K562 (cell line): ENCODE results near the gene CHMP2A. TPM values are rescaled to one million over a fixed set of nuclear protein-coding genes. Genes with fewer than 3 reads are reported as not detected.

ENCODE experiments used
- BRF1 ChIP-seq: IDR thresholded peaks from 3 replicates; pipeline ENCODE4 v1.6.1; 2011; ENCODE audit warnings: borderline replicate concordance, mild to moderate bottlenecking; ENCODE audit not compliant: insufficient read length; ENCODE audit errors: extremely low read depth
- ELF2 ChIP-seq: fragments of 250-450 bp; sonication (Bioruptor Pico); IDR thresholded peaks from 2 replicates; pipeline ENCODE4 v1.5.0; 2021; ENCODE audit warnings: mild to moderate bottlenecking
- HDAC6 ChIP-seq: IDR thresholded peaks from 2 replicates; pipeline ENCODE4 v1.6.1; 2012; ENCODE audit warnings: low read depth, mild to moderate bottlenecking, control low read depth, inconsistent platforms, low read length, moderate library complexity
- HMGN3 ChIP-seq: IDR thresholded peaks from 2 replicates; pipeline ENCODE4 v1.6.1; 2011; ENCODE audit warnings: borderline replicate concordance, low read depth, mild to moderate bottlenecking, mixed read lengths, low read length; ENCODE audit not compliant: insufficient read length; ENCODE audit errors: extremely low read depth
- LCOR ChIP-seq: sonication (generic); formaldehyde crosslinking; IDR thresholded peaks from 2 replicates; pipeline ENCODE4 v1.8.0; 2022; ENCODE audit warnings: mild to moderate bottlenecking, missing genetic modification reagents
- NCOR1 ChIP-seq: fragments of 450-650 bp; IDR thresholded peaks from 2 replicates; pipeline ENCODE4 v1.6.1; 2016; ENCODE audit warnings: mild to moderate bottlenecking, moderate library complexity
- NR2F6 ChIP-seq: fragments of 450-650 bp; formaldehyde crosslinking; IDR thresholded peaks from 2 replicates; pipeline ENCODE4 v1.4.0; 2020; ENCODE audit warnings: mild to moderate bottlenecking
- POLR2AphosphoS5 ChIP-seq: IDR thresholded peaks from 2 replicates; pipeline ENCODE4 v1.6.1; 2011; ENCODE audit warnings: mild to moderate bottlenecking, low read depth, low read length, moderate library complexity; ENCODE audit not compliant: control insufficient read depth, insufficient read depth
- POLR2B ChIP-seq: fragments of 450-650 bp; IDR thresholded peaks from 2 replicates; pipeline ENCODE4 v1.6.1; 2018; ENCODE audit warnings: low read depth; ENCODE audit not compliant: partially characterized antibody
- PYGO2 ChIP-seq: fragments of 450-650 bp; IDR thresholded peaks from 2 replicates; pipeline ENCODE4 v1.6.1; 2016; ENCODE audit warnings: mild to moderate bottlenecking, missing genetic modification characterization, moderate library complexity, missing compliant biosample characterization
- SMARCA5 ChIP-seq: fragments of 450-650 bp; IDR thresholded peaks from 2 replicates; pipeline ENCODE4 v1.6.1; 2016
- SP1 ChIP-seq: sonication (generic); formaldehyde crosslinking; IDR thresholded peaks from 2 replicates; pipeline ENCODE4 v1.8.1; 2022; ENCODE audit warnings: mild to moderate bottlenecking, missing genetic modification reagents
- TAF9B ChIP-seq: fragments of 450-650 bp; IDR thresholded peaks from 2 replicates; pipeline ENCODE4 v1.6.1; 2018; ENCODE audit warnings: mild to moderate bottlenecking; ENCODE audit not compliant: partially characterized antibody
- ZBTB7A ChIP-seq: IDR thresholded peaks from 2 replicates; pipeline ENCODE4 v1.6.1; 2011; ENCODE audit warnings: low read depth, mild to moderate bottlenecking, low read length, moderate library complexity, borderline replicate concordance; ENCODE audit not compliant: control insufficient read depth
- ZFP30 ChIP-seq: fragments of 250-450 bp; sonication (Bioruptor Pico); IDR thresholded peaks from 2 replicates; pipeline ENCODE4 v1.8.0; 2022; ENCODE audit warnings: moderate library complexity, mild to moderate bottlenecking, inconsistent platforms, borderline replicate concordance
- ZNF212 ChIP-seq: fragments of 450-650 bp; formaldehyde crosslinking; IDR thresholded peaks from 2 replicates; pipeline ENCODE4 v1.4.0; 2020; ENCODE audit warnings: mild to moderate bottlenecking
- polyA plus RNA-seq, 8 experiments: library from polyadenylated mRNA; depleted of rRNA in 4 of 8; stranded (reverse) in 5 of 8; unstranded in 3 of 8; fragments of >200 nt; fragmentation: Nextera tagmentation in 2 of 8; fragmentation: Illumina TruSeq in 1 of 8; extraction: Ambion mirVana in 2 of 8; extraction: Trizol in 1 of 8; gene quantifications; 2 replicates each; pipeline versions ENCODE4 v1.2.1 to v1.2.3, GENCODE V29; 2011 to 2014; ENCODE audit warnings: inconsistent platforms in 1 of 8, missing spikeins in 1 of 8
- total RNA-seq, 7 experiments: library from RNA; depleted of rRNA in 6 of 7; stranded (reverse); fragments of >200 nt in 6 of 7; fragmentation: Illumina TruSeq in 2 of 7; extraction: Trizol in 2 of 7; gene quantifications; 2 replicates each; pipeline versions ENCODE4 v1.2.1 to v1.2.3, GENCODE V29; 2011 to 2021; ENCODE audit warnings: low replicate concordance in 1 of 7
- TF ChIP-seq, protein P1 (sequence below): fragments of 250-450 bp; sonication (Bioruptor Pico); IDR thresholded peaks from 2 replicates; pipeline ENCODE4 v1.5.0; 2021
- TF ChIP-seq, protein P2 (sequence below): fragments of 450-650 bp; IDR thresholded peaks from 2 replicates; pipeline ENCODE4 v1.6.1; 2016; ENCODE audit warnings: missing biosample characterization, missing genetic modification characterization
- TF ChIP-seq, protein P3 (sequence below): sonication (generic); formaldehyde crosslinking; IDR thresholded peaks from 2 replicates; pipeline ENCODE4 v1.8.0; 2023; ENCODE audit warnings: mild to moderate bottlenecking, missing genetic modification reagents
- TF ChIP-seq, protein P4 (sequence below): fragments of 450-650 bp; IDR thresholded peaks from 2 replicates; pipeline ENCODE4 v1.6.1; 2017; ENCODE audit warnings: antibody characterized with exemption

CHMP2A gene
- total and polyA plus RNA-seq, 9 of the 15 experiments (the other 6 are each of a cell fraction or from before 2014, with no cell fraction given) = 57.6 to 159 (median 87.2) TPM

DNA sequence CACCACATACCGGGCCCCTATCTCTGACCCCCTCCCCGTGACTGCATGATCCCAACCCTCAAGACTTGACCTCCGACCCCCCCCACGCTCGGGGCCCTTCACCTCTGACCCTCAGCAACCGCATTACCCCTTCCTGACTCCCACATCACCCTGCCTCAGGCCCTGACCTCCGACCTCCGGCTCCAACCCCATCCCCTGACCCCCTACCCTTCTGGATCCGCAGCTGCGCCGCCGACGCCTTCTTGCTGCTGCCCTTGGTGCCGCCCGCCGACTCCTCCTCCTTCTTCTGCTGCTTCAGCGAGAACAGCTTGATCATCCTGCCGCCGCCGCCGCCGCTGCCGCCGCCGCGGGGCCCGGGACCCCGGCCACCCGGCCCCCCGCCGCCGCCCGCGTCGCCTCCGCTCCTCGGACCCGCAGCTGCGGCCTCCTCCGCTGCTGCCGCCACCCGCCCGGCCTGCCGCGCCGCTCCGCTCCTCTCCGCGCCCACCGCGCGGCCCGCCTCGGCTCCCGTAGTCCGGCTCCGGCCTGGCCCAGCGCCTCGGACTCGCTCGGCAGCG lies 3.2 kb upstream of the CHMP2A start, which contains the start of gene UBE2M (continued):
- no peak for TF ChIP-seq TAF9B
- peak; percentile 12 for TF ChIP-seq HMGN3
- no peak for TF ChIP-seq BRF1
- TF ChIP-seq ELF2 = no peak
- 0 out of 2 replicates have a peak, but pooled peaks have one; percentile 40 for TF ChIP-seq SMARCA5
- TF ChIP-seq ZNF212 (CRISPR knock-in tag) = no peak
- TF ChIP-seq SP1 (CRISPR knock-in tag) = no peak
- TF ChIP-seq POLR2AphosphoS5 = no peak
- TF ChIP-seq HDAC6 = no peak
- TF ChIP-seq, protein P1, sequence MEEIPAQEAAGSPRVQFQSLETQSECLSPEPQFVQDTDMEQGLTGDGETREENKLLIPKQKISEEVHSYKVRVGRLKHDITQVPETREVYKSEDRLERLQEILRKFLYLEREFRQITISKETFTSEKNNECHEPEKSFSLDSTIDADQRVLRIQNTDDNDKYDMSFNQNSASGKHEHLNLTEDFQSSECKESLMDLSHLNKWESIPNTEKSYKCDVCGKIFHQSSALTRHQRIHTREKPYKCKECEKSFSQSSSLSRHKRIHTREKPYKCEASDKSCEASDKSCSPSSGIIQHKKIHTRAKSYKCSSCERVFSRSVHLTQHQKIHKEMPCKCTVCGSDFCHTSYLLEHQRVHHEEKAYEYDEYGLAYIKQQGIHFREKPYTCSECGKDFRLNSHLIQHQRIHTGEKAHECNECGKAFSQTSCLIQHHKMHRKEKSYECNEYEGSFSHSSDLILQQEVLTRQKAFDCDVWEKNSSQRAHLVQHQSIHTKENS (CRISPR knock-in tag) = no peak
- no peak for TF ChIP-seq POLR2B
- TF ChIP-seq, protein P2, sequence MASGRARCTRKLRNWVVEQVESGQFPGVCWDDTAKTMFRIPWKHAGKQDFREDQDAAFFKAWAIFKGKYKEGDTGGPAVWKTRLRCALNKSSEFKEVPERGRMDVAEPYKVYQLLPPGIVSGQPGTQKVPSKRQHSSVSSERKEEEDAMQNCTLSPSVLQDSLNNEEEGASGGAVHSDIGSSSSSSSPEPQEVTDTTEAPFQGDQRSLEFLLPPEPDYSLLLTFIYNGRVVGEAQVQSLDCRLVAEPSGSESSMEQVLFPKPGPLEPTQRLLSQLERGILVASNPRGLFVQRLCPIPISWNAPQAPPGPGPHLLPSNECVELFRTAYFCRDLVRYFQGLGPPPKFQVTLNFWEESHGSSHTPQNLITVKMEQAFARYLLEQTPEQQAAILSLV (tag) = no peak
- TF ChIP-seq, protein P3, sequence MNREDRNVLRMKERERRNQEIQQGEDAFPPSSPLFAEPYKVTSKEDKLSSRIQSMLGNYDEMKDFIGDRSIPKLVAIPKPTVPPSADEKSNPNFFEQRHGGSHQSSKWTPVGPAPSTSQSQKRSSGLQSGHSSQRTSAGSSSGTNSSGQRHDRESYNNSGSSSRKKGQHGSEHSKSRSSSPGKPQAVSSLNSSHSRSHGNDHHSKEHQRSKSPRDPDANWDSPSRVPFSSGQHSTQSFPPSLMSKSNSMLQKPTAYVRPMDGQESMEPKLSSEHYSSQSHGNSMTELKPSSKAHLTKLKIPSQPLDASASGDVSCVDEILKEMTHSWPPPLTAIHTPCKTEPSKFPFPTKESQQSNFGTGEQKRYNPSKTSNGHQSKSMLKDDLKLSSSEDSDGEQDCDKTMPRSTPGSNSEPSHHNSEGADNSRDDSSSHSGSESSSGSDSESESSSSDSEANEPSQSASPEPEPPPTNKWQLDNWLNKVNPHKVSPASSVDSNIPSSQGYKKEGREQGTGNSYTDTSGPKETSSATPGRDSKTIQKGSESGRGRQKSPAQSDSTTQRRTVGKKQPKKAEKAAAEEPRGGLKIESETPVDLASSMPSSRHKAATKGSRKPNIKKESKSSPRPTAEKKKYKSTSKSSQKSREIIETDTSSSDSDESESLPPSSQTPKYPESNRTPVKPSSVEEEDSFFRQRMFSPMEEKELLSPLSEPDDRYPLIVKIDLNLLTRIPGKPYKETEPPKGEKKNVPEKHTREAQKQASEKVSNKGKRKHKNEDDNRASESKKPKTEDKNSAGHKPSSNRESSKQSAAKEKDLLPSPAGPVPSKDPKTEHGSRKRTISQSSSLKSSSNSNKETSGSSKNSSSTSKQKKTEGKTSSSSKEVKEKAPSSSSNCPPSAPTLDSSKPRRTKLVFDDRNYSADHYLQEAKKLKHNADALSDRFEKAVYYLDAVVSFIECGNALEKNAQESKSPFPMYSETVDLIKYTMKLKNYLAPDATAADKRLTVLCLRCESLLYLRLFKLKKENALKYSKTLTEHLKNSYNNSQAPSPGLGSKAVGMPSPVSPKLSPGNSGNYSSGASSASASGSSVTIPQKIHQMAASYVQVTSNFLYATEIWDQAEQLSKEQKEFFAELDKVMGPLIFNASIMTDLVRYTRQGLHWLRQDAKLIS (CRISPR knock-in tag) = peak; percentile 52; the same call in 1 of the 2 replicates
- TF ChIP-seq PYGO2 (tag) = no peak
- no peak for TF ChIP-seq LCOR (CRISPR knock-in tag)
- TF ChIP-seq NR2F6 = 0 out of 2 replicates have a peak, but pooled peaks have one; percentile 61
- no peak for TF ChIP-seq ZFP30 (CRISPR knock-in tag)
- peak; percentile 57; the same call in 1 of the 2 replicates for TF ChIP-seq ZBTB7A
- TF ChIP-seq NCOR1 = peak; percentile 50; the same call in 1 of the 2 replicates
- TF ChIP-seq, protein P4, sequence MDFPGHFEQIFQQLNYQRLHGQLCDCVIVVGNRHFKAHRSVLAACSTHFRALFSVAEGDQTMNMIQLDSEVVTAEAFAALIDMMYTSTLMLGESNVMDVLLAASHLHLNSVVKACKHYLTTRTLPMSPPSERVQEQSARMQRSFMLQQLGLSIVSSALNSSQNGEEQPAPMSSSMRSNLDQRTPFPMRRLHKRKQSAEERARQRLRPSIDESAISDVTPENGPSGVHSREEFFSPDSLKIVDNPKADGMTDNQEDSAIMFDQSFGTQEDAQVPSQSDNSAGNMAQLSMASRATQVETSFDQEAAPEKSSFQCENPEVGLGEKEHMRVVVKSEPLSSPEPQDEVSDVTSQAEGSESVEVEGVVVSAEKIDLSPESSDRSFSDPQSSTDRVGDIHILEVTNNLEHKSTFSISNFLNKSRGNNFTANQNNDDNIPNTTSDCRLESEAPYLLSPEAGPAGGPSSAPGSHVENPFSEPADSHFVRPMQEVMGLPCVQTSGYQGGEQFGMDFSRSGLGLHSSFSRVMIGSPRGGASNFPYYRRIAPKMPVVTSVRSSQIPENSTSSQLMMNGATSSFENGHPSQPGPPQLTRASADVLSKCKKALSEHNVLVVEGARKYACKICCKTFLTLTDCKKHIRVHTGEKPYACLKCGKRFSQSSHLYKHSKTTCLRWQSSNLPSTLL = no peak
